ENCODE results near the gene GRAMD2A. TPM values are rescaled to one million over a fixed set of nuclear protein-coding genes. Genes with fewer than 3 reads are reported as not detected.

Gene GRAMD2A
- total and polyA plus RNA-seq, 10 of the 15 experiments (the other 5 are each of a cell fraction or from before 2014, with no cell fraction given) = 0.02 to 0.35 TPM; not detected in 8

- POLR2A ChIA-PET = interaction anchor here (0.6 kb wide), 1 partner anchor 11 kb away, joined by 3 read pairs; no protein-coding TSS in a partner anchor
- peaks cover 57% of the 10 kb centered on the region for H3K79me2 ChIP-seq (ENCODE audit: control insufficient read depth, insufficient read depth, low read length)
- FAIRE-seq (no peak), ATAC-seq (no peak), DNase-seq (ENCODE audit: low read depth, low spot score) (no peak)
- no peaks in the 10 kb centered on the region for H3K27me3 ChIP-seq (replicated peaks in 1 of 2; ENCODE audit: control insufficient read depth in 2 of 2, insufficient read depth in 2 of 2, low read length in 1 of 2)
- no peak overlapping the region for H3K27ac ChIP-seq (ENCODE audit: control insufficient read depth, insufficient read depth)
- CTCF ChIA-PET = interaction anchor here (0.9 to 1.0 kb wide), 2 partner anchors 9 to 17 kb away, joined by 3 to 4 read pairs; no protein-coding TSS in a partner anchor
- H2AFZ ChIP-seq (ENCODE audit: control insufficient read depth, low read depth, low read length) = no peak overlapping the region
- 78% methylated on average over 4 of the region's 4 CpGs for WGBS (ENCODE audit: insufficient coverage, insufficient replicate concordance, low lambda C conversion rate, missing lambda C conversion rate)
- RAD21 ChIA-PET (ENCODE audit: unreplicated experiment) = no interaction called here
- no peak overlapping the region for H3K9ac ChIP-seq (ENCODE audit: control insufficient read depth, insufficient read depth, low read length)
- no peaks in the 10 kb centered on the region for H3K9me3 ChIP-seq (replicated peaks; ENCODE audit: control insufficient read depth, insufficient read depth, low read length)
- peaks cover 20 to 78% of the 10 kb centered on the region in 2 experiments for H3K36me3 ChIP-seq (ENCODE audit: control insufficient read depth in 2 of 2, insufficient read depth in 2 of 2, low read length in 1 of 2)
- TF ChIP-seq BACH1 (IDR thresholded peaks at IDR 0.05; ENCODE audit: borderline replicate concordance) (no peak), JUNB (IDR thresholded peaks at IDR 0.05) (no peak), BMI1 (IDR thresholded peaks at IDR 0.05; ENCODE audit: borderline replicate concordance) (no peak), TARDBP (IDR thresholded peaks at IDR 0.05; ENCODE audit: borderline replicate concordance) (no peak), CUX1 (IDR thresholded peaks at IDR 0.05; ENCODE audit: insufficient replicate concordance, low read depth, low read length) (no peak), TCF7 (IDR thresholded peaks at IDR 0.05; ENCODE audit: borderline replicate concordance) (no peak), TBL1XR1 (IDR thresholded peaks at IDR 0.05; ENCODE audit: low read depth, low read length) (no peak), ELK1 (IDR thresholded peaks at IDR 0.05; ENCODE audit: low read depth, low read length) (no peak), RBBP5 (conservative IDR thresholded peaks at IDR 0.05) (no peak), SMARCA5 (IDR thresholded peaks at IDR 0.05) (no peak)
- TF ChIP-seq, protein P1, sequence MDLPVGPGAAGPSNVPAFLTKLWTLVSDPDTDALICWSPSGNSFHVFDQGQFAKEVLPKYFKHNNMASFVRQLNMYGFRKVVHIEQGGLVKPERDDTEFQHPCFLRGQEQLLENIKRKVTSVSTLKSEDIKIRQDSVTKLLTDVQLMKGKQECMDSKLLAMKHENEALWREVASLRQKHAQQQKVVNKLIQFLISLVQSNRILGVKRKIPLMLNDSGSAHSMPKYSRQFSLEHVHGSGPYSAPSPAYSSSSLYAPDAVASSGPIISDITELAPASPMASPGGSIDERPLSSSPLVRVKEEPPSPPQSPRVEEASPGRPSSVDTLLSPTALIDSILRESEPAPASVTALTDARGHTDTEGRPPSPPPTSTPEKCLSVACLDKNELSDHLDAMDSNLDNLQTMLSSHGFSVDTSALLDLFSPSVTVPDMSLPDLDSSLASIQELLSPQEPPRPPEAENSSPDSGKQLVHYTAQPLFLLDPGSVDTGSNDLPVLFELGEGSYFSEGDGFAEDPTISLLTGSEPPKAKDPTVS (IDR thresholded peaks at IDR 0.05; ENCODE audit: low read depth, low read length) = no peak
- TF ChIP-seq, protein P2, sequence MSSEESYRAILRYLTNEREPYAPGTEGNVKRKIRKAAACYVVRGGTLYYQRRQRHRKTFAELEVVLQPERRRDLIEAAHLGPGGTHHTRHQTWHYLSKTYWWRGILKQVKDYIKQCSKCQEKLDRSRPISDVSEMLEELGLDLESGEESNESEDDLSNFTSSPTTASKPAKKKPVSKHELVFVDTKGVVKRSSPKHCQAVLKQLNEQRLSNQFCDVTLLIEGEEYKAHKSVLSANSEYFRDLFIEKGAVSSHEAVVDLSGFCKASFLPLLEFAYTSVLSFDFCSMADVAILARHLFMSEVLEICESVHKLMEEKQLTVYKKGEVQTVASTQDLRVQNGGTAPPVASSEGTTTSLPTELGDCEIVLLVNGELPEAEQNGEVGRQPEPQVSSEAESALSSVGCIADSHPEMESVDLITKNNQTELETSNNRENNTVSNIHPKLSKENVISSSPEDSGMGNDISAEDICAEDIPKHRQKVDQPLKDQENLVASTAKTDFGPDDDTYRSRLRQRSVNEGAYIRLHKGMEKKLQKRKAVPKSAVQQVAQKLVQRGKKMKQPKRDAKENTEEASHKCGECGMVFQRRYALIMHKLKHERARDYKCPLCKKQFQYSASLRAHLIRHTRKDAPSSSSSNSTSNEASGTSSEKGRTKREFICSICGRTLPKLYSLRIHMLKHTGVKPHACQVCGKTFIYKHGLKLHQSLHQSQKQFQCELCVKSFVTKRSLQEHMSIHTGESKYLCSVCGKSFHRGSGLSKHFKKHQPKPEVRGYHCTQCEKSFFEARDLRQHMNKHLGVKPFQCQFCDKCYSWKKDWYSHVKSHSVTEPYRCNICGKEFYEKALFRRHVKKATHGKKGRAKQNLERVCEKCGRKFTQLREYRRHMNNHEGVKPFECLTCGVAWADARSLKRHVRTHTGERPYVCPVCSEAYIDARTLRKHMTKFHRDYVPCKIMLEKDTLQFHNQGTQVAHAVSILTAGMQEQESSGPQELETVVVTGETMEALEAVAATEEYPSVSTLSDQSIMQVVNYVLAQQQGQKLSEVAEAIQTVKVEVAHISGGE (CRISPR knock-in tag; IDR thresholded peaks at IDR 0.05) = no peak
- H4K20me1 ChIP-seq (ENCODE audit: control insufficient read depth, insufficient read depth) = peaks cover 31% of the 10 kb centered on the region
- H3K4me1 ChIP-seq (ENCODE audit: control insufficient read depth, insufficient read depth, low read length) = peaks cover 2% of the 10 kb centered on the region; the same call in 1 of the 2 replicates
- BruUV-seq (replicated peaks) = no TSS peak
- H3K4me2 ChIP-seq (ENCODE audit: control insufficient read depth, insufficient read depth) = no peak overlapping the region
- H3K4me3 ChIP-seq = no peak overlapping the region
- in situ Hi-C loops (cut with MboI) (no loop called here), intact Hi-C loops (cut with micrococcal nuclease; ENCODE audit: unreplicated experiment) (no loop called here)
- SMC1A ChIA-PET (ENCODE audit: uncharacterized antibody, unreplicated experiment) = interaction anchor here (0.5 to 1.2 kb wide), 3 partner anchors 11 to 232 kb away, joined by 3 read pairs; no protein-coding TSS in a partner anchor
Measured at GRCh38 chr15:72217216-72217615, 19.6 kb upstream of the GRAMD2A start.
